WTC11 (cell line): Measurements from ENCODE around the gene PNMA6A.

ENCODE experiments used
- GRHL2 ChIP-seq: fragments of 250-450 bp; sonication (Bioruptor Pico); IDR thresholded peaks from 2 replicates; pipeline ENCODE4 v1.8.0; 2022; ENCODE audit warnings: mild to moderate bottlenecking, moderate library complexity; ENCODE audit not compliant: insufficient replicate concordance, severe bottlenecking
- MAX ChIP-seq: sonication (generic); formaldehyde crosslinking; IDR thresholded peaks from 2 replicates; pipeline ENCODE4 v1.8.0; 2022; ENCODE audit warnings: mild to moderate bottlenecking, missing genetic modification reagents

DNA sequence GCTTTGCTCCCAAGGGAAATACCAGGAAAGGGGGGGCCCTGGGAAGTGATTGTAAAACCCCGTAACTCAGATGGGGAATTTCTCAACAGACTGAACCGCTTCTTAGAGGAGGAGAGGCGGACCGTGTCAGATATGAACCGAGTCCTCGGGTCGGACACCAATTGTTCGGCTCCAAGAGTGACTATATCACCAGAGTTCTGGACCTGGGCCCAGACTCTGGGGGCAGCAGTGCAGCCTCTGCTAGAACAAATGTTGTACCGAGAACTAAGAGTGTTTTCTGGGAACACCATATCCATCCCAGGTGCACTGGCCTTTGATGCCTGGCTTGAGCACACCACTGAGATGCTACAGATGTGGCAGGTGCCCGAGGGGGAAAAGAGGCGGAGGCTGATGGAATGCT is 15.0 kb upstream of the PNMA6A start:
- TF ChIP-seq GRHL2 (CRISPR knock-in tag) (no peak), MAX (CRISPR knock-in tag) (no peak)
